Hepatocyte (in vitro differentiated cells): Measurements from ENCODE around the gene ZFP62.

Experiments
- CTCF ChIP-seq: fragments of 200-600 bp; sonication (generic); IDR thresholded peaks from 2 replicates; pipeline ENCODE4 v1.5.1; 2016; ENCODE audit warnings: antibody characterized with exemption, mild to moderate bottlenecking; ENCODE audit not compliant: poor library complexity
- EZH2 ChIP-seq: fragments of 200-600 bp; sonication (generic); IDR thresholded peaks from 2 replicates; pipeline ENCODE4 v1.6.1; 2016; ENCODE audit warnings: antibody characterized with exemption, mild to moderate bottlenecking, borderline replicate concordance

DNA sequence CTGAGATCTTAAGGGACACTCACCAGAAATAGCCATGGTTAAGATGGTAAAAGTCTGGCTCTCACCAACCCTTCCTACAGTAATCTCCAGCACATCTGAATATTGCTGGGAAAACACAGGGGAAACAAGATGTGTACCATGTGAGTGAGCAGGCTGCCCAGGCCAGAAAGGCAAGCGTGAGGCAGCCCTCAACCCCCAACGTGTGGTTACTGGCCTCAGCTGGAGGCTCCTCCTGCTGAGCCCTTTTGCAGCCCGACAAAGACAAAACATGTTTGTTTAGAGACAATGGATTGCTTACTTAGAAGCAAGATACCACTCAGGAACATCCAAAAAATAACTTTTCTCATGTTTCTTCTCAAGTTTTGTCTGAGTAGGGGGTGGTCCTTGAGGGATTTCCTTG is 16.6 kb downstream of the ZFP62 start:
- TF ChIP-seq CTCF (no peak), EZH2 (no peak)
